PC-9 (cell line): ENCODE measurements around the gene PABPC1L.

Source experiments
- CTCF ChIP-seq: fragments of 200-600 bp; sonication (generic); conservative IDR thresholded peaks from 2 replicates; pipeline ENCODE4 v1.6.1; 2017; ENCODE audit warnings: mixed run types, antibody characterized with exemption, mild to moderate bottlenecking, moderate library complexity
- EZH2 ChIP-seq: fragments of 200-600 bp; sonication (generic); IDR thresholded peaks from 2 replicates; pipeline ENCODE4 v1.8.0; 2017; ENCODE audit warnings: antibody characterized with exemption, low read depth

GRCh38 chr20:44959638-44960102 lies 49.8 kb downstream of the PABPC1L start:
- TF ChIP-seq CTCF (no peak), EZH2 (no peak)
